Stimulated activated CD4-positive, alpha-beta T cell treated with anti-CD3 and anti-CD28 coated beads, Interleukin-15, amount 100 ng/mL, for 48 hours (primary cell): Measurements from ENCODE around the gene KIF15.
"Not testable (repeated sequence)": the region's sequence is repeated elsewhere in the genome, so short reads cannot be mapped to it uniquely, and the experiment has no call there.

Source experiments
- DNase-seq, 2 donors: peaks; one replicate each; pipeline ENCODE4 v3.0.0-alpha.2; 2020; ENCODE audit warnings: low read depth in 2 of 2

The KIF15 gene

DNA sequence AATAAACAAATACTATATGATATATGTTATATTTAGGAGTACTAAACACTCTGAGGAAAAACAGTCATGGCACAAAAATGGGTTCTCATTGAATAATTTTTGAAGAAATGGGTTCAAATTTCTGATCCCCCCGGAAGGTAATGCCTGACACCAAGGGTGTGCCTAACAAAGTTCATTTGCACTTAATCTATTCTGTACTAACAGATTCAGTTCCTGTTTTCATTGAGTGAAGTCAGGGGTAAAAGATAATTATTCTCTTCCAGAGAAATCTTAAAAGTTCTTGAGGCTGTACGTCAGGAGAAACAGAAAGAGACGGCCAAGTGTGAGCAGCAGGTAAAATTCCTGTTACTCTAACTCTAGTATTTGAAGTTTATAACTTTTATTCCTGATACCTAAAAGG lies 65.6 kb downstream of the KIF15 start:
- no peak for DNase-seq

DNA sequence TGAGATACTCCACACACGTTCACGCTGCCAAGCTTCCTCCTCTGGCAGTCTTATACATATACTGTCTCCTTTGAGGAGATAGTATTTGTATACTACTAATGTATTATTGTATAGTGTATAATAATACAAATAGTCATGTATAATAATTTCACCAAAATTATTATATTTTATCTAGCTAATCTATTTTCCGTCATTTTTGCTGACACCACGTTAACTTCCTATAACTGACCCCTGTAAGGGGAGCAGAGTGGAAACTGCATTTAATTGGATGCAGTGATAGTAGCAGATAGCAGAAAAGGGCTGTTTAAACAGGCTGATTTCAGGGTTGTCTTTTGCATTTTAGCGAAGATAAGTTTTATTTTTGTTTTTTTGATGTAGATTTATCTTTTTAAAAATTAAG lies 69.6 kb downstream of the KIF15 start:
- DNase-seq, result no peak

DNA sequence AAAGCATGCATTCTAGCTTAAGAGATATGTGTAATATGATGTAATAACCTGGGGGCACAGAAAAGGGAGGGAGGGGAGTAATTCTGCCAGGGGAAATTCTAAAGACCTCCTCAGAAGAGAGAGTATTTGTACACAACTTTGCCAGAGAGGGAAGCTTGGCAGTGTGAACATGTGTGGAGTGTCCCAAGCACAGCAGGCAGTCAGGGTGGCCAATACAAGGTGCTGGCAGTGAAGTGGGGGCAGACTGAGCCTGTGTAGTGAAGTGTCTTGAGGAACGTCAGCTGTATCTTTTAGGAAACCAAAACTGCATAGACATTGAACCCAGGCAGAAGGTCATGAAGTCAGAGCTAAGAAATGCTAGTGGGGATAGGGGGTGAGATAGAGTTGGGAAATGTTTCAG lies 70.4 kb downstream of the KIF15 start:
- DNase-seq, result no peak

DNA sequence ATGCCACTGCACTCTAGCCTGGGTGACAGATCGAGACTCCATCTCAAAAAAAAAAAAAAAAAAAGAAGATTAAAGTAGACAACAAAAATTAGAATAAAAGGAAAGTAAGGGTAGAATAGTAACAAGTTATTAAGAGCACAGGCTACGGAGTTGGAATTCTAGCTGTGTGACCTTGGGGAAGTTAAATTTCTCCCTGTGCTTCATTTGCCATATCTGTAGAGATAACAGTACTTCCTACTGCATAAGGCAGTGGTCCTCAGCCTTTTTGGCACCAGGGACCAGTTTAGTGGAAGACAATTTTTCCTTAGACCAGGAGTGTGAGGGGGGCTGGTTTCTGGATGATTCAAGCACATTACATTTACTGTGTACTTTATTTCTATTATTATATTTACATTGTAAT lies 71.4 kb downstream of the KIF15 start:
- DNase-seq, result no peak

DNA sequence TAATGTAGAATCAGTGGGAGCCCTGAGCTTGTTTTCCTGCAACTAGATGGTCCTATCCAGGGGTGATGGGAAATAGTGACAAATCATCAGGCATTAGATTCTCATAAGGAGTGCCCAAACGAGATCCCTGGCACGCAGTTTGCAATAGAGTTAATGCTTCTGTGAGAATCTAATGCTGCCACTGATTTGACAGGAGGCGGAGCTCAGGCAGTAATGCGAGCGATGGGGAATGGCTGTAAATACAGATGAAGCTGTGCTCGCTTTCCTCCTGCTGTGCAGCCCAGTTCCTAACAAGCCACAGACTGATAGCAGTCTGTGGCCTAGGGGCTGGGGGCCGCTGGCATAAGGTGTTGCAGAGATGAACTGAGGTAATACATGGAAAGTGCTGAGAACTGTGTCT lies 71.8 kb downstream of the KIF15 start:
- no peak for DNase-seq

DNA sequence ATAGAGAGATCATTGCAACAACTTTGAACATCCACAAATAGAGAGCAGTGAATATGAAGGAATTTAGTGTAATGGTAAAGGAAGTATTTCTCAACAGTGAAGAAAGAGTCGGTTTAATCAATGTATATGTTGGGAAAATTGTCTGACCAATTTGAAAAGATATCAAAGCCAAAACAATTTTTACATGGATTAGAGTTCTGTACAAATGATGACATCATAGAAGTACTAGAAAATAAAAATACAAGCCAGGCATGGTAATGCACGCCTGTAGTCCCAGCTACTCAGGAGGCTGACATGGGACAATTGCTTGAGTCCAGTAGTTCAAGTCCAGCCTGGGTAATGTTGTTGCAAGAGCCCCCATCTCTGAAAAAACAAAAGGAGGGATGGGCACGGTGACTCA lies 74.1 kb downstream of the KIF15 start:
- no peak for DNase-seq

DNA sequence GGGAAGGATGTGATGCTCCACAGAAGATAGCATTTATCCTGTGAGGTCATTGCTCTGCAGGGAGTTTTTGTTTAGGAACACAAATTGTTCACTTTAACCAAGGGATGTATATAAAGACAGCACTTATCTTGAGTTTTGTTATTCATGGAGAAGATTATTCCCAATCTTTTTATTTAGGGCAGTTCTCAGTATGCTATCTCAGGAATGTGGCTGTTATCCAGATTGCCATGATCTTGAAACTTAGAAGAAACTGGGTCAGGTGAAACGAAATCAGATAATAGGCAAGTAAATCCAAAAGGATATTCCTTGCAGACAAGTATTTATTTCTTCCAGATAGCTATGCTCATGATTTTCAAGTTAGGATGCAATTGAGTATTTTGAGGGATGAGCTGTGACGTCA lies 80.8 kb downstream of the KIF15 start:
- no peak for DNase-seq

DNA sequence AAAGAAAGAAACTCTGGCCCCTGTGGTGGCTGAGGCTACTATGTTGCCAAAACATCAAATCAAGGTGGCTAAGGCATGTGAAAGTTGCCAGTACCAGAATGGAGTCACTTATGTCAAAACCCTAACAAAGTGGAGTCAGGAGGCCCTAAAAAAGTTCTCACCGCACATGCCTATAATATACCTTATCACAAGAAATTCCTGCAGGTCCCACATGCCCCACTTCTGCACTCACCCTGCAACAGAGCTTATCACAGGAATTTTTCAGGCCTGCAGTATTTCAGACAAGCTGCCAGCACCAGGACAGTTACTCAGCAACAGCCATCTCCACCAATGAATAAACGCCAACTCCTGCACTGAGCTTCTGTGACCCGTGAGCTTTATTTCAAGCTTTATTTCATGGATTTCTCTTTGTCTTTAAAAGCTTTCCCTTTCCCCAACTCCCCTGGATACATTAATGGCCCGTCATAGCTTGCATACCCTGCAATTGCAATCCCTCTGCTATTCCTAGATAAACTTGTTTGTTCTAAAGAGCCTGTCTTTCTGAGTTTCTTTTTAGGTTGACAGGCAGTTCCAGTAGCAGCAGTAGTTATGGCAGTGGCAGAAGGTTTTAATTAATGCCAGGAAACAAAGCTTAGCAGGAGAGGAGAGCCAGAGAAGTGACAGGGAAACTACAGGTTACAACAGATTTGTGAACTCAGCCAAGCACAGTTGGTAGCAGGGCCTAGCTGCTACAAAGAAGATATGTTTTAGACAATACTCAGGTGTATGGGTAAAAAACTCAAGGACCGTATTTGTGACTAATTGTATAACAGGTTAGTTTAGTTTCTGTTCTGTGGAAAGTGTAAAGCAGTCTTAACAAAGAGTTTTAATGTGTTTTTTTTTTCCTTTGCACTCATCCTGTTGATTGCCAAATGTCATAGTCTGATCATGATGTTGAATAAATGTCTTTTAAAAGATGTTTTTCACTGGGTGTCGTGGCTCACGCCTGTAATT lies 84.2 kb downstream of the KIF15 start:
- DNase-seq, result no peak

DNA sequence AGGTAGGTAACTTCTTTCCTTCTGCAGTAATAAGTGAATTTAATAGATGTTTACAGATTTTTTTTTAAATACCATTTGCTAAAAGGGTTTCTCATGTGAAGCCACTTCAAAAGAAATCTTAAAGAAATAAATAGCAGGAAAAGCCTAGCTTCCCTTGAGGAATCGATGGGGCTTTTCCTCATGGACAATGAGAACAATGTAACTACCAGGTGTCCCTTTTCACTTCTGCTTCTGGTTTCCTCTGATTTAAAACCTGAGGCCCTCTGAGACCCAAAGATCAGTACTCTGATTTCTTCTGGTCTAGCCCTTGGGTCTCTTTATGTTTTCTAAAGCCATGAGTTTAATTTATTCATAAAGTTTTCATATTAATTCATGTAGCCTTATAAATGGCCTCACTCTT lies 87.0 kb downstream of the KIF15 start:
- no peak for DNase-seq

DNA sequence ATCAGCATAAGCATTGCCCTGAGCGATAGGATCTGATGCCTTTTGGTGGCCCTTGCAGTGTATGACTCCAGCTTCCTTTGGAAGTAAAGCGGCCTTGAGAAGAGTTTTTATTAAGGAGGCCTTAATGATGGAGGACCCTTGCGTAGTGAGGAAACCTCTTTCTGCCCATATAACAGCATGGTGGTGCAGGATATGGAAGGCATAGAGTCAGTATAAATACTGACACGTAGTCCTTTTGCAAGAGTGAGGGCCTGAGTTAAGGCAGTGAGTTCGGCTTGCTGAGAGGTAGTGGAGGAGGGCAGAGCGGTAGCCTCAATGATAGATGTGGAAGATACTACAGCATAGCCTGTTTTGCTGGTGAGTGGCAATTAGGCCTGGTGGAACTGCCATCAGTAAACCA lies 95.1 kb downstream of the KIF15 start:
- DNase-seq, result not testable (repeated sequence)

DNA sequence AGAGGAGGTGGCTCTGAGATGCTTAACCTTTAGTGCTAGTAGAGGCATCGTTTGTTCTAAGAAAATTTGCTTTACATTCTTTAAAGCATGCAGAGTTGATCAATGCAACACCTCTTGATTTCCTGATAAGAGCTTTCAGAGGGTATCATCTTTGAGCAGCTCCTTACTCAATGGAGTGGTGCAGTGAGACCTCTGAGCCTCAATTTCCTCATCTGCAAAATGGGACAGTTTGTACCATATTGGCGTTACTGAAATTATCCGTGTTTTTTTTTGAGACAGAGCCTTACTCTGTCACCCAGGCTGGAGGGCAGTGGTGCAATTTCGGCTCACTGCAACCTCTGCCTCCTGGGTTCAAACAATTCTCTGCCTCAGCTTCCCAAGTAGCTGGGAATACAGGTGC lies 98.5 kb downstream of the KIF15 start:
- no peak for DNase-seq

DNA sequence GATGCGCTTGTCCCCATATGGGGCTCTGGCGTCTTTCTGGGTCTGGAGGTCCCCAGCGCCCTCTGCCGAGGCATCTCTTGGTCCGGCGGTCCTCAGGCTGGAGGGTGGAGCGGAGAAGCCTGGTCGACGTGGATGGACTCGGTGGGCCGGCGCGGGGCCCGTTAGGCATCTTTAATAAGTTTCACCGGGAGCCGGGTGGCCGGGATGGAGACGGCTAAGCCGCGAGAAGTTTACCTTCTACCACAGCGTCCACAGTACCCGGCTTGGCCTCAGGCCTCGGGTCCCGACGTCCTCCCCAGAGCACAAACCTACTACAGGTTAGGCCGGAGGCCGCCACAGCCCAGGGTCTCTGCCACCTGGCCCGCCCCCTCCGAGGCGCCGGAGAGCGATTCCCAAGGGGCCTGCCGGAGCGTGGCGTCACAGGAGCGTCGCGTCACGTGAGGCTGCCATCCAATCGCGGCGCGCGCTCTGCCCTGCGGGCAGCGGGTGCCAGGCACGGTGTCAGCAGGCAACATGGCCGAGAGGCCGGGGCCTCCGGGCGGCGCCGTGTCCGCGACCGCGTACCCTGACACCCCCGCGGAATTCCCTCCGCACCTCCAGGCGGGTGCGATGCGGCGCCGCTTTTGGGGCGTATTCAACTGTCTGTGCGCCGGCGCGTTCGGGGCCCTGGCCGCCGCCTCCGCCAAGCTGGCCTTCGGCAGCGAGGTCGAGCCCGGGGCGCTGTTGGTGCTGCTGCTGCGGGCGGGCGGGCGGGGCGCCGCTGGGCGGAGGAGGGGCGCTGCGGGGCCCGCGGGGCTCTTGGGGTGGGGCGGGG lies 100.0 kb downstream of the KIF15 start, which contains the start of gene TMEM42:
Gene TMEM42 (plus strand): TSS at position 501 of the 814 bp plus-strand sequence. CDS start 13 bp downstream, at position 514.
- DNase-seq, result peak; percentile 76 to 78

DNA sequence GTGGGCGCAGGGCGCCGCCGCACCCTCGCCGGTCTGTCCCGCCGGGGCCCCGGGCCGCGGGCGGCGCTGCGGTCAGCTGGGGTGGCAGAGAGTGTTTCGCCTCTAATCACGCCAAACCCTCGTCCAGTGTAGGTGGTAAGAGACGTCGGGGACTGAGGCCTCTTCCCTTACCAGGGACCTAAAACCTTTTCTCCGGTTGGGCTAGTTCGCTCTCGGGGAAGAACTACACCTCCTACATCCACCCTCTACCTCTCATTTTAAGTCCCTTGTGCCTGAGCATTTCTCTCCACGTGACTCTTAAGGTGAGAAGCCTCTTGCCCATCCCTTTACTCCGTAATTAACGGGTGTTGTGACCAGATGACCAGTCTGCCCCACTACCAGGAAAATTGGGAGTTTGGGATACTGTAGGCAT lies 100.6 kb downstream of the KIF15 start:
- DNase-seq, result no peak

DNA sequence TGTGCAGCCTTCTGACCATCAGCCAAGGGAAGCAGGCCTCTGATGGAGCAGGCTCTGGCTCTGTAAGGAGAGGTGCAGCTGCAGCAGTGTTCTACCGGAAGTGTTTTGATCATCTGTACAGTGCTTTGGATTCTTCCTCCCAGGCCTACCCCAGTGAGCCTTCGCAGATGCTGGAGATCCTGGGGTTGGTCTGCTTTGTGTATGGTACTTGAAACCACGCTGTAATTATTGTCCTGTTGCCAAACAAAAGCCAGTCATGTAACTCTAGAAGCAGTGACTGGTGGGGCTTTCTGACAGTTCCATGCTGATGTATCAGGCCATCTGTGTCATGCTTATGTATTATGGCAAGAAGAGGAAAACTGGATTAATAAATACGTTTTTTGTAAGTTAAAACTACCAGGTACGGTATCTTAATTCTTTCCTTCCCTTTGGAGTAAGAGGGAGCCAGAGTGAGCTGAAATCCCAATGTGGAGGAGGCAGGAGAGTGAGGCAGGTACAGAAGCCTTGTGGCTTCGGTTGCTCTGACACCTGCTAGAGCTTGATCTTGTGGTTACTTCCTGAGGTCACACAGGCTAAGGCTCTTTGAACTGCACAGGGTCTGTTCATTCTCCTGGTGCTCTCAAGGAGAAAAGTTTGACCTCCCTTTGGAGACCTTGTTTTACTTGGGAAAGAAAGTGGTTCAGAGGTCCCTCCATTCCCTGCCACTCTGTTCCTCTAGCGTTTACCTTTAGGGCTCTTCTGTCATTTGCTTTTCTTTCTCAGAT lies 103.9 kb downstream of the KIF15 start:
- DNase-seq, result no peak

DNA sequence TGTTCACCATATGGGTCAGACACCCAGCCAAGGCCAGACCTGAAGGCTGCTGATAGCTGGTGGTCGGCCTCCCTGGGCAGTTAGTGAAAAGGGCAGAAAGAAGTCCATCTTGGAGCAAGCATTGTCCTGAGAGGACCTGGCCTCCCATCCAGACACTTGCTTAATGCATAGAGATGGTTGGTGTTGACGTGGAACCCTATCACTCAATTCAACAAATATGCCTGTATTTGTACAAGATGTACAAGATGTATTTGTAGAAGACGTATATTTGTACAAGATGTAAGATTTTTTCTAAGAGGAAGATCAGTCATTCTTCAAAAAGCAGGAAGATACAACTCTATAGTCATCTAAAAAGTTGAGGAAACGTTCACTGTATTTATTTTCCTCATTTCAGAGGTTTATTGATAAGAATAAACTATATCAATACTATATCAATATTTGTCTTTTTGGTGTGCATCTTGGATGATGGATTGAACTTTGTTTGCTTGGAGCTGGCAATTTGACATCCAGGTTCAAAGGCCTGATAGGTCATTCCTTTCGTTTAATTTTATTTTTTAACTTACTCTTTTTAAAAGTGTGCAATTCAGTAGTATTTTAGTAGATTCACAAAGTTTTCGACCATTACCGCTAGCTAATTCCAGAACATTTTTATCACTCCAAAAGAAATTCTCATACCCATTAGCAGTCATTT lies 106.0 kb downstream of the KIF15 start:
- DNase-seq, result no peak

DNA sequence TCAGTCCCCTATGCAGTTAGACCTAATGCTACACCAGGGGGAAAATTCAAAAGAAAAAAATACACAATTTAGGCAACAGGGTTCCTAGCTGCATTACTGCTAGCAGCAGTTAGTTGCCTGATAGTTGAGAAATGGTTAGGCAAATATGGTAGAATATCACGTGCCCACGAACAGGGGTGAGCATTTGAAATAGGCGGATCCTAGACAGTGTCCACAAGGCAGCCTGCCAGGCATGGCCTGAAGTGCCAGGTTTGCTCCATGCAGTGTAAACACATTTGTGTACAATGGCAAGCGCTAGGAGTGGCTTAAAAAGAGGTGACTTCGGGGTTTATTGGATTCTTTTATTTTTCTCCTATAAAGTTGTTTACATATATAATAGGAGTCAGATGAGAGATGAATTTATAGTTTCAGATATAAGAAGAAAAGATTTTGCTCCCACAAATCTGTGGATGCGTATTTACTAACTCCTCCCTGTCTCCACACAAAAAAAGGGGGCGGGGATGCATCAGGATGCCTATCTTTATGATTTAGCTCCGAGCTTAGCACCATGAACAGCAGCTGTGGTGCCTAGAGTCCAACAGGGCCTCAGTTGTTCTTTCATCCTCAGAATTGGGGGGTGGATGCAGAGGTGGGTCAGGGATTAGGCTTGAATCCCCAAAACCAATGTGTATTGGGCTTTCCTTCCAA lies 108.9 kb downstream of the KIF15 start:
- no peak for DNase-seq

DNA sequence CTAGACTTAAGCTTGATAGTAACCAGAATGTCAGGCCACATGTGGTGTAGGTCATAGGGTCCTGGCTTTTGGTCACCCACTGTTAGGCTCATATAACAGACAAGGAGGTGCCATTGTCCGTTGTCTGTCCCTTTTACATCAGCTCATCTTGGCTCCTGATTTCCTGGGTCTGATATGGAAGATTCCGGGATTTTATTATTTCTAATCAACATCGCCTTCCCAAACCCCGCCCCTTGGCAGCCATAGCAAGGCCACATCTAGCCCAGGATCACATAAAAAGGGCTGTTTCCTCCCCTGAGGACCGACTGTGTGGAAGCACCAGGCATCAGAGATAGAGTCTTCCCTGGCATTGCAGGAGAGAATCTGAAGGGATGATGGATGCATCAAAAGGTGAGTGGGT lies 112.7 kb downstream of the KIF15 start, which contains the start of gene TGM4:
Gene TGM4 (plus strand): TSS at position 301 of the 400 bp plus-strand sequence. CDS start 71 bp downstream, at position 372.
- no peak for DNase-seq

DNA sequence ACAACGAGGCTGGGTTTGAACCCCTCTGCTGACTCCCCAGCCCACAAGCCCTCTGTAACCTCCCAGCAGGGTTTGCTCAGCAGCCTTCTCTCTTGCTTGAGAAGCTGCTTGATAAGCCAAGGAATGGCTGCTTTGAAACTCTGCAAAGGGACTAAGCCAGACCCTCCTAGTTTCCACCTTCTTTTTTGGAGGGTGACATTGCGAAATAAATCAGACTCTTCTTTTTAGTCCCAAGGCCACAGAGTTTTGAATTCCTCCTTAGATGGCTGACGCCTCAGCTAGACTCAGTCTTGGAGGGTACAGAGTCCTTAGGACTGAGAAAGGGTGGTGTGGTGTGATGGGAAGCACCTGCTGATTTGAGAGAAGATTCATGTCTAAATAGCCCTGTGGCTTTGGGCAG lies 114.0 kb downstream of the KIF15 start:
- DNase-seq, result no peak

DNA sequence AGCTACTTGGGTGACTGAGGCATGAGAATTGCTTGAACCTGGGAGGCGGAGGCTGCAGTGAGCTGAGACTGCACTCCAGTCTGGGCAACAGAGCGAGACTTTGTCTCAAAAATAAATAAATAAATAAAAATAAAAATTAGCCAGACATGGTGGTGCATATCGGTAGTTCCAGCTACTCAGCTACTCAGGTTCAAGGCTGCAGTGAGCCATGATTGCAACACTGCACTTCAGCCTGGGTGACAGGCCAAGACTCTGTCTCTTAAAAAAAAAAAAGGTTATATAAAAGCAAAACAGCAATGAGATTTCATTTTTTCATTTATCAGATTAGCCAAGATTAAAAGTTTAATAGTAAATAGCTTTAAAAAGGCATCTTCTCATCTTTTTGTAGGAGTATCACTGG lies 115.7 kb downstream of the KIF15 start:
- DNase-seq, result no peak

DNA sequence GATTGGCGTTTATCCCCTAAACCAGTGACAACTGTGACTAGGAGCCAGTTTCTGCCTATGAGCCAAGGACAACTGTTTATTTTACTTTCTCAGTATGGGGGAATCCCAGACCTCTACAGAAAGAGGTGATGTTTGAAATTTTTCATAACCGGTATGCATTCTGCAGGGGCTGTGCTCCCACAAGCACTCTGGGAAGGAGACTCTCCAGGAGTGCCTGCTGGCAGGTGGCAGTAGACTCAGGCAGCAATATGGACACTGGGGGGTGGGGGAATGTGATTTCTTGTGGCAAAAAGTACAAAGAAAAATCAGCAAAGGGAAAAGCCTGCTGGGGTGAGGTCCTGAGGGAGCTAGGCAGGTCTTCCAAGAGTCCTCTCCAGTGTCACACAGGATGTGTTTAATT lies 118.7 kb downstream of the KIF15 start:
- no peak for DNase-seq
